Calu3 (cell line): ENCODE data around the gene NDRG3. TPM values are rescaled to one million over a fixed set of nuclear protein-coding genes. Genes with fewer than 3 reads are reported as not detected.

Experiments
- BruUV-seq: library from RNA; stranded (reverse); fragments of 400-500 nt; replicated peaks from 2 replicates; lab custom pipeline; 2021; lab: Mats Ljungman, UMichigan
- CTCF ChIA-PET: fragments of 300-600 bp; sonication (Branson Sonifier 250); formaldehyde crosslinking; loops from one replicate; lab custom pipeline; 2022; ENCODE audit warnings: antibody characterized with exemption; lab: Charles Lee
- DNase-seq: peaks from one replicate; pipeline ENCODE4 v3.0.0; 2022
- H3K27ac Mint-ChIP-seq: one replicate; pipeline ENCODE4 v1.8.0; 2022; ENCODE audit warnings: mixed read lengths; ENCODE audit not compliant: unreplicated experiment
- H3K27me3 Mint-ChIP-seq: one replicate; pipeline ENCODE4 v1.8.0; 2022; ENCODE audit warnings: mixed read lengths; ENCODE audit not compliant: unreplicated experiment
- H3K36me3 Mint-ChIP-seq: one replicate; pipeline ENCODE4 v1.8.0; 2022; ENCODE audit warnings: mild to moderate bottlenecking, moderate library complexity, mixed read lengths; ENCODE audit not compliant: insufficient read depth, unreplicated experiment
- H3K4me1 Mint-ChIP-seq: one replicate; pipeline ENCODE4 v1.8.0; 2022; ENCODE audit warnings: mild to moderate bottlenecking, low read depth, mixed read lengths; ENCODE audit not compliant: unreplicated experiment
- H3K4me3 Mint-ChIP-seq: one replicate; pipeline ENCODE4 v1.8.0; 2022; ENCODE audit warnings: mild to moderate bottlenecking, low read depth, moderate library complexity, mixed read lengths; ENCODE audit not compliant: unreplicated experiment
- H3K9me3 Mint-ChIP-seq: one replicate; pipeline ENCODE4 v1.8.0; 2022; ENCODE audit warnings: low read depth, mixed read lengths; ENCODE audit not compliant: unreplicated experiment
- intact Hi-C: fragments of 100-400 bp; cut with micrococcal nuclease; formaldehyde crosslinking; loops from one replicate; pipeline ENCODE4 v1.10.0; 2022; ENCODE audit not compliant: unreplicated experiment
- total RNA-seq: library from RNA; stranded (reverse); gene quantifications from 2 replicates; pipeline ENCODE4 v1.2.3, GENCODE V29; 2022
- TF ChIP-seq, protein P1 (sequence below): fragments of 200-600 bp; IDR thresholded peaks from one replicate; pipeline ENCODE4 v1.8.0; 2022; ENCODE audit warnings: antibody characterized with exemption; ENCODE audit not compliant: unreplicated experiment

NDRG3 gene
- total RNA-seq, 1 experiment from 2014 or later = 18.0 TPM

DNA sequence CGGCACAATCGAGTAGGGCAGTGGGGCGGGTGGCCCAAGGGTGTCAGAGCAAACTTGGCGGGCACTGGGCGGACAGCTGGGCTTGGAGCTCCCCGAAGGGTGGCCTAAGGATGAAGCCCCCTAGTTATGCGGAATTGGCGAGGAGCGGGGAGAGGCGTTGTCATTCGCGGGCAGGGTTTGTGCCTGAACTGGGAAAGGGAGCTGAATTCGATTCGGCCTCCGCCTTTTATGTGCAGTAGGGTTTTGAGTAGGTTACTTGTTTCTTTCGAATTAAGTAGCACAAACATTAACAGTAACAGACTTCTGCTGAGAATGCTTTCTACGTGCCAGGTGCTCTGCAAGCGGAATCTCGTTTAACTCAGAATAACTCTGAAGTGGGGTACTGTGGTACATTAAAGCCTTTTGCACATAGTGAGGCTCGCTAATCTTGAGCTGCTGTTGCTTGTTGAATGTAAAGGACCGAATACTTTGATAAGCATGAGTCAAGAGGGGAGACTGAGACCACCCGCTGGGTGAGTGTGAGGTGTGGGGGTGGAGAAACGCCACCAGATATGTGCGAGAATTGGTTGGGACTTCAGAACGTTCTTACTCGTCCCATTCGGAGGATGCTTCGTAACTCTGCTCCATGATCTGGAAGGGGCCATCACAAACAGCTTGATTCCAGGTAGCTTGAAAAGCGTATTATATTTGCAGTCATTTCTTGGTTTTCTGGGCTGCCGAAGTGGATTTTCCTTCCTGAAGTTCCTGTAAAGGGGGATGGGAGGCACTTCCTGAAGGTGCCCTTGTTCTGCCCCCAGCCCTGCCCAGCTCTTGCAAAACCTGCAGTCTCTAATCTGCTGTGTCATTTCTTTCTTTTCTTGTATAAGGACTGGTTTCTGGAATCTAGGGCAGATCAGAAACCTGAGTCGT lies 139.5 kb downstream of the NDRG3 start:
- TSS peak; percentile 32 for BruUV-seq
- Mint-ChIP-seq H3K9me3 (no peaks in the 10 kb centered on the region), H3K36me3 (peaks cover 74% of the 10 kb centered on the region), H3K4me1 (peaks cover 33% of the 10 kb centered on the region), H3K27ac (peak overlapping the region; percentile 91), H3K27me3 (peaks cover 10% of the 10 kb centered on the region), H3K4me3 (peak overlapping the region; percentile 99)
- DNase-seq = peak; percentile 60
- CTCF ChIA-PET = interaction anchor here (0.5 to 2.3 kb wide), 14 partner anchors 8 to 576 kb away, joined by 3 to 14 read pairs (median 6); partner anchors contain the start of gene TGIF2
- TF ChIP-seq, protein P1, sequence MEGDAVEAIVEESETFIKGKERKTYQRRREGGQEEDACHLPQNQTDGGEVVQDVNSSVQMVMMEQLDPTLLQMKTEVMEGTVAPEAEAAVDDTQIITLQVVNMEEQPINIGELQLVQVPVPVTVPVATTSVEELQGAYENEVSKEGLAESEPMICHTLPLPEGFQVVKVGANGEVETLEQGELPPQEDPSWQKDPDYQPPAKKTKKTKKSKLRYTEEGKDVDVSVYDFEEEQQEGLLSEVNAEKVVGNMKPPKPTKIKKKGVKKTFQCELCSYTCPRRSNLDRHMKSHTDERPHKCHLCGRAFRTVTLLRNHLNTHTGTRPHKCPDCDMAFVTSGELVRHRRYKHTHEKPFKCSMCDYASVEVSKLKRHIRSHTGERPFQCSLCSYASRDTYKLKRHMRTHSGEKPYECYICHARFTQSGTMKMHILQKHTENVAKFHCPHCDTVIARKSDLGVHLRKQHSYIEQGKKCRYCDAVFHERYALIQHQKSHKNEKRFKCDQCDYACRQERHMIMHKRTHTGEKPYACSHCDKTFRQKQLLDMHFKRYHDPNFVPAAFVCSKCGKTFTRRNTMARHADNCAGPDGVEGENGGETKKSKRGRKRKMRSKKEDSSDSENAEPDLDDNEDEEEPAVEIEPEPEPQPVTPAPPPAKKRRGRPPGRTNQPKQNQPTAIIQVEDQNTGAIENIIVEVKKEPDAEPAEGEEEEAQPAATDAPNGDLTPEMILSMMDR = no peak
- intact Hi-C loops = loop anchor here (5.0 kb wide), 1 partner anchor 49 kb away; no protein-coding TSS in a partner anchor

DNA sequence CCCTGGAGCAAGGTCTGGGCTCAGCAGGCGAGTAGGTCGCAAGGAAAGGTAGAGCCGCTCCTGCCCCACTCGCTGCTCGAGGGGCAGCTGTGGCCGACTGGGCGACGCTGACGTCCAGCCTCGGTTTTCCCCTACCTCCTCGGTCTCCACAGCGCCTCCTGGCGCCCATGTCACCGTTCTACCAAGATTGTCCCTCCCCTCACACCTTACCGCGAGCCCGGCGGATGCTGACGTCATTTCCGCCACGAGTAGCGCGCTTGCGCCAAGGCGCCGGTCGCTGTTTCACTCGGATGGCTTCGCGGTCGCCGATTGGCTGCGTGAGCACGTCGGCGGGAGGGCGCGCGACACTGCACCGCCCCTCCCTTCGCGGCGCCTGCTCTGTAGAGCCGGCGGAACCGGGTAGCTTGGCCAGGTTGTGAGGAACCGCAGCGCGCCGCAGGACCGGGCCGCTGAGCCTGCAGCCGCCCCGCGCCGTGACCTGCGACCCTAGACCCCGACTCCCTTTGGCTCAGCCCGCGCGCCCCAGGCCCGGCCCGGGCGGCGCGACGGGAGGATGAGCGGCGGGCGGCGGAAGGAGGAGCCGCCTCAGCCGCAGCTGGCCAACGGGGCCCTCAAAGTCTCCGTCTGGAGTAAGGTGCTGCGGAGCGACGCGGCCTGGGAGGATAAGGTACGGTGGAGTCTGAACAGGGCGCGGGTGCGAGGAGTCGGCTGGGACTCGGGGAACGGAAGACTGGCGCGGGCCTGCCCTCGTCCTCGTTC lies 140.3 kb downstream of the NDRG3 start, which contains the start of gene RAB5IF:
Gene RAB5IF (plus strand): TSS at position 381 of the 759 bp plus-strand sequence. CDS start 173 bp downstream, at position 554.
- no TSS peak for BruUV-seq
- DNase-seq = peak; percentile 100
- H3K9me3 Mint-ChIP-seq = no peaks in the 10 kb centered on the region
- peaks cover 33% of the 10 kb centered on the region for H3K4me1 Mint-ChIP-seq
- TF ChIP-seq, protein P1 = peak; percentile 93
- H3K4me3 Mint-ChIP-seq = peak within 1 kb of the TSS; percentile 99
- peaks cover 14% of the 10 kb centered on the region for H3K27me3 Mint-ChIP-seq
- CTCF ChIA-PET = interaction anchor here (0.6 to 2.3 kb wide), 15 partner anchors 8 to 504 kb away, joined by 3 to 14 read pairs (median 5); partner anchors contain the start of gene TGIF2
- H3K27ac Mint-ChIP-seq = peak within 1 kb of the TSS; percentile 91
- peaks cover 67% of the 10 kb centered on the region for H3K36me3 Mint-ChIP-seq
- intact Hi-C loops = loop anchor here (5.0 kb wide), 1 partner anchor 48 kb away; no protein-coding TSS in a partner anchor

DNA sequence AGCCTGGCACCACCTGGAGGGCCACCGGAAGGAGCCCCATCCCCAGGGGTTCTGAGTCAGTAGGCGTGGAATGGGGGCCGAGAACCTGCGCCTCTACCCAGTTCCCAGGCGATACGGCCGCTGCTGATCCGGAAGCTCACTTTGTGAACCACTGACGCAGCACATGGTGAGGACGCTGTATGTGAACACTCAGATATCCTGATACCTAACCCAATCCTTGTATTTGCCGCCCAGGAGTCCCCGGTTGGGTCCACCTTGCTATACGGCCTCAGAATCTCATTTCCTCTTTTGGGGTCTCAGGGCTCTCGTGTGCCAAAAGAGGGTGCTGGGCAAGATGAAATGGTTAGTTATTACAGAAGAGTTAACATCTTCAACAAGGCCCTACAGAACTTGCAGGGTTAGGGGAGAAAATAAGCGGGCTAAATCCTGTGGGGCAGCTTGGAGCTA lies 140.9 kb downstream of the NDRG3 start:
- H3K27ac Mint-ChIP-seq = peak overlapping the region; percentile 91
- H3K4me1 Mint-ChIP-seq = peaks cover 33% of the 10 kb centered on the region
- intact Hi-C loops = loop anchor here (5.0 kb wide), 1 partner anchor 48 kb away; no protein-coding TSS in a partner anchor
- H3K27me3 Mint-ChIP-seq = peaks cover 14% of the 10 kb centered on the region
- DNase-seq = no peak
- H3K36me3 Mint-ChIP-seq = peaks cover 61% of the 10 kb centered on the region
- TSS peak; percentile 68 for BruUV-seq
- no peaks in the 10 kb centered on the region for H3K9me3 Mint-ChIP-seq
- TF ChIP-seq, protein P1 = no peak
- CTCF ChIA-PET = interaction anchor here (0.6 to 2.3 kb wide), 10 partner anchors 9 to 504 kb away, joined by 3 to 14 read pairs (median 6); partner anchors contain the start of gene TGIF2
- H3K4me3 Mint-ChIP-seq = peak overlapping the region; percentile 99

Other genes starting within 250 kb of the NDRG3 start
- 7.8 and 10.3 TPM in 2 replicates for gene MYL9, start 204.6 kb downstream of the NDRG3 start, total RNA-seq
- 39.4 and 48.9 TPM in 2 replicates for gene TGIF2, start 172.5 kb downstream of the NDRG3 start, total RNA-seq
- gene RAB5IF, start 140.3 kb downstream of the NDRG3 start, total RNA-seq = 235 and 250 TPM in 2 replicates
- not detected in 2 replicates for gene SLA2, start 99.9 kb downstream of the NDRG3 start, total RNA-seq
- gene DSN1, start 27.7 kb upstream of the NDRG3 start, total RNA-seq = 36.7 and 42.5 TPM in 2 replicates
- gene TLDC2, start 130.0 kb upstream of the NDRG3 start, total RNA-seq = 1.1 and 1.9 TPM in 2 replicates
- gene SAMHD1, start 205.6 kb upstream of the NDRG3 start, total RNA-seq = 54.3 and 93.5 TPM in 2 replicates